HepG2 (cell line): ENCODE results near the gene MKS1. TPM values are rescaled to one million over a fixed set of nuclear protein-coding genes. Genes with fewer than 3 reads are reported as not detected.

Experiments used
- CEBPG ChIP-seq: IDR thresholded peaks from 2 replicates; pipeline ENCODE4 v1.6.1; 2016
- CHD4 ChIP-seq: fragments of 200-600 bp; sonication (generic); IDR thresholded peaks from 2 replicates; pipeline ENCODE4 v1.7.0; 2017; ENCODE audit warnings: mild to moderate bottlenecking, low read length, borderline replicate concordance
- CREB3 ChIP-seq: sonication (generic); formaldehyde crosslinking; IDR thresholded peaks from 2 replicates; pipeline ENCODE4 v1.5.0; 2020; ENCODE audit warnings: missing genetic modification reagents
- ETS1 ChIP-seq: sonication (generic); formaldehyde crosslinking; IDR thresholded peaks from 2 replicates; pipeline ENCODE4 v1.4.0; 2020; ENCODE audit warnings: missing genetic modification reagents
- FOXP1 ChIP-seq, 2 experiments: fragments of 450-650 bp in 1 of 2; IDR thresholded peaks; 2 replicates each; pipeline ENCODE4 v1.6.1; 2017 to 2018; ENCODE audit warnings: antibody characterized with exemption in 1 of 2
- MBNL3 ChIP-seq: fragments of 250-450 bp; sonication (Bioruptor Pico); conservative IDR thresholded peaks from 2 replicates; pipeline ENCODE4 v1.8.0; 2022; ENCODE audit warnings: mild to moderate bottlenecking, inconsistent platforms
- MLXIP ChIP-seq: sonication (generic); formaldehyde crosslinking; IDR thresholded peaks from 2 replicates; pipeline ENCODE4 v1.9.0; 2021; ENCODE audit warnings: missing genetic modification reagents, borderline replicate concordance
- NFE2 ChIP-seq: sonication (generic); formaldehyde crosslinking; IDR thresholded peaks from 2 replicates; pipeline ENCODE4 v1.4.0; 2020; ENCODE audit warnings: missing genetic modification reagents
- TAF15 ChIP-seq: fragments of 200-400 bp; formaldehyde crosslinking; IDR thresholded peaks from one replicate; pipeline ENCODE4 v1.6.1; 2018; ENCODE audit warnings: mild to moderate bottlenecking, low read depth, low read length; ENCODE audit not compliant: poor library complexity, severe bottlenecking
- ZNF512B ChIP-seq: sonication (generic); formaldehyde crosslinking; IDR thresholded peaks from 2 replicates; pipeline ENCODE4 v1.5.1; 2020; ENCODE audit warnings: missing genetic modification reagents, mild to moderate bottlenecking, borderline replicate concordance
- ZNF646 ChIP-seq: sonication (generic); formaldehyde crosslinking; IDR thresholded peaks from 2 replicates; pipeline ENCODE4 v1.9.0; 2021; ENCODE audit warnings: mild to moderate bottlenecking, missing genetic modification reagents
- ZNF674 ChIP-seq: sonication (generic); formaldehyde crosslinking; IDR thresholded peaks from 2 replicates; pipeline ENCODE4 v1.5.0; 2020; ENCODE audit warnings: low read depth, mild to moderate bottlenecking, missing genetic modification reagents
- polyA plus RNA-seq, 8 experiments: library from polyadenylated mRNA; depleted of rRNA in 3 of 8; stranded (reverse) in 7 of 8; unstranded in 1 of 8; fragments of >200 nt; fragmentation: Illumina TruSeq in 4 of 8; extraction: Trizol in 4 of 8; gene quantifications; 2 replicates each; pipeline versions ENCODE4 v1.2.1 to v1.2.3, GENCODE V29; 2011 to 2016; ENCODE audit warnings: low read depth in 4 of 8, missing spikeins in 1 of 8, mixed read lengths in 1 of 8; ENCODE audit not compliant: insufficient read depth in 1 of 8
- total RNA-seq, 5 experiments: library from RNA; depleted of rRNA; stranded (reverse); fragments of >200 nt; fragmentation: Illumina TruSeq; extraction: Trizol; gene quantifications; 2 replicates each; pipeline ENCODE4 v1.2.3, GENCODE V29; 2016; ENCODE audit warnings: low read depth in 1 of 5

The MKS1 gene
- total and polyA plus RNA-seq, 2 of the 13 experiments (the other 11 are each of a cell fraction or from before 2014, with no cell fraction given) = 16.1 to 26.3 TPM

GRCh38 chr17:58249270-58250133, 30.4 kb upstream of the MKS1 start (continued):
- TF ChIP-seq ETS1 (CRISPR knock-in tag) (peak; percentile 90; the same call in 1 of the 2 replicates), FOXP1 (IDR thresholded peaks at IDR 0.05) (no peak), FOXP1 (CRISPR knock-in tag; IDR thresholded peaks at IDR 0.05) (no peak), ZNF674 (peak; percentile 71; the same call in 1 of the 2 replicates), NFE2 (no peak), TAF15 (no peak), MLXIP (CRISPR knock-in tag) (peak; percentile 97), ZNF646 (CRISPR knock-in tag) (no peak), MBNL3 (CRISPR knock-in tag) (no peak), ZNF512B (CRISPR knock-in tag) (no peak), CREB3 (CRISPR knock-in tag) (0 out of 2 replicates have a peak, but pooled peaks have one; percentile 85), CHD4 (no peak), CEBPG (CRISPR knock-in tag) (no peak)
